Large intestine (tissue), 3 donors: ENCODE data around the gene LAMB1. TPM values are rescaled to one million over a fixed set of nuclear protein-coding genes. Genes with fewer than 3 reads are reported as not detected.
"Not testable (repeated sequence)": the region's sequence is repeated elsewhere in the genome, so short reads cannot be mapped to it uniquely, and the experiment has no call there.

Source experiments
- DNase-seq, 2 donors: peaks; one replicate each; pipeline versions ENCODE4 v3.0.0 to v3.0.0-alpha.2; 2013
- H3K27ac ChIP-seq: one replicate; pipeline ENCODE4 v1.5.1; 2013; ENCODE audit warnings: low read length
- H3K27me3 ChIP-seq: 2 replicates; pipeline ENCODE4 v1.6.1; 2013; ENCODE audit warnings: low read length; ENCODE audit not compliant: control insufficient read depth, insufficient read depth
- H3K36me3 ChIP-seq: 2 replicates; pipeline ENCODE4 v1.6.1; 2013; ENCODE audit warnings: low read length; ENCODE audit not compliant: control insufficient read depth, insufficient read depth
- H3K4me1 ChIP-seq: one replicate; pipeline ENCODE4 v1.6.1; 2013; ENCODE audit warnings: low read length; ENCODE audit not compliant: control insufficient read depth, insufficient read depth
- H3K4me3 ChIP-seq: one replicate; pipeline ENCODE4 v1.5.1; 2013; ENCODE audit warnings: low read length
- H3K9me3 ChIP-seq: one replicate; pipeline ENCODE4 v1.6.1; 2013; ENCODE audit warnings: mild to moderate bottlenecking, low read depth, low read length, moderate library complexity; ENCODE audit not compliant: control insufficient read depth
- WGBS: methylation state at CpG from one replicate; pipeline ENCODE4 v1.1.5; 2013; ENCODE audit warnings: low lambda C conversion rate; ENCODE audit not compliant: insufficient coverage; 5-methylcytosine and 5-hydroxymethylcytosine counted together
- polyA plus RNA-seq: library from polyadenylated mRNA; unstranded; fragments of 120-200 nt; gene quantifications from one replicate; pipeline ENCODE4 v1.2.1, GENCODE V29; 2013

Gene LAMB1
- polyA plus RNA-seq, 1 donor = 271 TPM

- H3K36me3 ChIP-seq = no peaks in the 10 kb centered on the region
- H3K27me3 ChIP-seq = no peaks in the 10 kb centered on the region
- H3K9me3 ChIP-seq = no peaks in the 10 kb centered on the region
- H3K27ac ChIP-seq = no peak overlapping the region
- no peak for DNase-seq
- no peak overlapping the region for H3K4me3 ChIP-seq
- no CpG with 5 or more reads among the region's 1 CpG for WGBS
- no peaks in the 10 kb centered on the region for H3K4me1 ChIP-seq
Measured at GRCh38 chr7:108037741-108038140, 34.8 kb upstream of the LAMB1 start.

- no peak overlapping the region for H3K4me3 ChIP-seq
- H3K27ac ChIP-seq = no peak overlapping the region
- no peak for DNase-seq
- H3K4me1 ChIP-seq = no peaks in the 10 kb centered on the region
- no peaks in the 10 kb centered on the region for H3K9me3 ChIP-seq
- no CpG with 5 or more reads among the region's 3 CpGs for WGBS
- H3K36me3 ChIP-seq = no peaks in the 10 kb centered on the region
- no peaks in the 10 kb centered on the region for H3K27me3 ChIP-seq
Measured at GRCh38 chr7:108037140-108037539, 34.2 kb upstream of the LAMB1 start.

- WGBS = no CpG with 5 or more reads among the region's 2 CpGs
- no peak overlapping the region for H3K27ac ChIP-seq
Measured at GRCh38 chr7:108034586-108034985, 31.6 kb upstream of the LAMB1 start.

GRCh38 chr7:108033776-108034497, 31.0 kb upstream of the LAMB1 start:
- H3K27ac ChIP-seq = no peak overlapping the region

More at GRCh38 chr7:108034586-108034985, 31.6 kb upstream of the LAMB1 start:
- Histone ChIP-seq H3K36me3 (no peaks in the 10 kb centered on the region), H3K4me3 (no peak overlapping the region), H3K27me3 (no peaks in the 10 kb centered on the region), H3K4me1 (no peaks in the 10 kb centered on the region), H3K9me3 (no peaks in the 10 kb centered on the region)
- DNase-seq = no peak

GRCh38 chr7:108033309-108033708, 30.3 kb upstream of the LAMB1 start:
- not testable (repeated sequence) for H3K9me3 ChIP-seq, DNase-seq, H3K36me3 ChIP-seq, H3K4me3 ChIP-seq, H3K4me1 ChIP-seq, H3K27ac ChIP-seq, H3K27me3 ChIP-seq
- whole genome bisulfite sequencing = 94% methylated on average over 2 of the region's 8 CpGs

More at GRCh38 chr7:108033776-108034497, 31.0 kb upstream of the LAMB1 start:
- no peak for DNase-seq
- no peaks in the 10 kb centered on the region for H3K9me3 ChIP-seq
- H3K36me3 ChIP-seq = no peaks in the 10 kb centered on the region
- H3K4me3 ChIP-seq = no peak overlapping the region
- no peaks in the 10 kb centered on the region for H3K4me1 ChIP-seq
- 100% methylated on average over 1 of the region's 5 CpGs for WGBS
- no peaks in the 10 kb centered on the region for H3K27me3 ChIP-seq

GRCh38 chr7:108030516-108030915, 27.6 kb upstream of the LAMB1 start:
- DNase-seq = no peak
- no peaks in the 10 kb centered on the region for H3K36me3 ChIP-seq
- H3K9me3 ChIP-seq = no peaks in the 10 kb centered on the region
- WGBS = 100% methylated on average over 1 of the region's 3 CpGs
- H3K4me1 ChIP-seq = no peaks in the 10 kb centered on the region
- no peak overlapping the region for H3K4me3 ChIP-seq
- no peak overlapping the region for H3K27ac ChIP-seq
- H3K27me3 ChIP-seq = no peaks in the 10 kb centered on the region

GRCh38 chr7:108029034-108029433, 26.1 kb upstream of the LAMB1 start:
- 85% methylated on average over 3 of the region's 3 CpGs for WGBS
- Histone ChIP-seq H3K27me3 (no peaks in the 10 kb centered on the region), H3K36me3 (no peaks in the 10 kb centered on the region), H3K27ac (no peak overlapping the region), H3K9me3 (no peaks in the 10 kb centered on the region), H3K4me1 (no peaks in the 10 kb centered on the region), H3K4me3 (no peak overlapping the region)
- no peak for DNase-seq

- Histone ChIP-seq H3K36me3 (no peaks in the 10 kb centered on the region), H3K9me3 (no peaks in the 10 kb centered on the region), H3K27me3 (no peaks in the 10 kb centered on the region), H3K4me1 (no peaks in the 10 kb centered on the region), H3K4me3 (no peak overlapping the region), H3K27ac (no peak overlapping the region)
- no peak for DNase-seq
- WGBS = no CpG with 5 or more reads among the region's 2 CpGs
Measured at GRCh38 chr7:108028111-108028510, 25.1 kb upstream of the LAMB1 start.

GRCh38 chr7:108027239-108027638, 24.3 kb upstream of the LAMB1 start:
- no peak for DNase-seq
- no peaks in the 10 kb centered on the region for H3K9me3 ChIP-seq
- no peaks in the 10 kb centered on the region for H3K27me3 ChIP-seq
- WGBS = 85% methylated on average over 1 of the region's 1 CpG
- no peaks in the 10 kb centered on the region for H3K4me1 ChIP-seq
- H3K4me3 ChIP-seq = no peak overlapping the region
- no peaks in the 10 kb centered on the region for H3K36me3 ChIP-seq
- no peak overlapping the region for H3K27ac ChIP-seq

GRCh38 chr7:108026647-108027046, 23.7 kb upstream of the LAMB1 start:
- H3K36me3 ChIP-seq = no peaks in the 10 kb centered on the region
- no peaks in the 10 kb centered on the region for H3K27me3 ChIP-seq
- no peaks in the 10 kb centered on the region for H3K9me3 ChIP-seq
- H3K4me3 ChIP-seq = no peak overlapping the region
- H3K4me1 ChIP-seq = no peaks in the 10 kb centered on the region
- DNase-seq = no peak
- WGBS = no CpG with 5 or more reads among the region's 3 CpGs
- H3K27ac ChIP-seq = no peak overlapping the region

- Histone ChIP-seq H3K4me1 (no peaks in the 10 kb centered on the region), H3K9me3 (no peaks in the 10 kb centered on the region), H3K36me3 (no peaks in the 10 kb centered on the region), H3K27me3 (no peaks in the 10 kb centered on the region), H3K4me3 (no peak overlapping the region), H3K27ac (no peak overlapping the region)
- no CpG with 5 or more reads among the region's 5 CpGs for WGBS
- no peak for DNase-seq
Measured at GRCh38 chr7:108026116-108026515, 23.2 kb upstream of the LAMB1 start.
